ENCODE data around the gene CC2D1A.

The CC2D1A gene

GRCh38 chr19:13880059-13881043 lies 25.6 kb upstream of the CC2D1A start:
- DNase-seq, result peak; percentile 94

- DNase-seq, result no peak
Measured at GRCh38 chr19:13881251-13881691, 24.7 kb upstream of the CC2D1A start.

- no peak for DNase-seq
Measured at GRCh38 chr19:13881692-13882418, 24.1 kb upstream of the CC2D1A start.

GRCh38 chr19:13882419-13882795 lies 23.6 kb upstream of the CC2D1A start:
- no peak for DNase-seq

GRCh38 chr19:13882836-13883235 lies 23.2 kb upstream of the CC2D1A start:
- DNase-seq, result no peak

GRCh38 chr19:13883516-13884064 lies 22.4 kb upstream of the CC2D1A start:
- DNase-seq, result no peak

GRCh38 chr19:13884726-13885591 lies 21.0 kb upstream of the CC2D1A start:
- DNase-seq, result no peak

GRCh38 chr19:13885826-13886365 lies 20.1 kb upstream of the CC2D1A start:
- no peak for DNase-seq

GRCh38 chr19:13887018-13887436 lies 19.0 kb upstream of the CC2D1A start:
- DNase-seq, result no peak

- no peak for DNase-seq
Measured at GRCh38 chr19:13887517-13887916, 18.5 kb upstream of the CC2D1A start.

- no peak for DNase-seq
Measured at GRCh38 chr19:13888281-13888680, 17.7 kb upstream of the CC2D1A start.

GRCh38 chr19:13890136-13890535 lies 15.9 kb upstream of the CC2D1A start:
- DNase-seq, result no peak

- DNase-seq, result no peak
Measured at GRCh38 chr19:13892870-13893269, 13.1 kb upstream of the CC2D1A start.

GRCh38 chr19:13894552-13894951 lies 11.4 kb upstream of the CC2D1A start:
- no peak for DNase-seq

- no peak for DNase-seq
Measured at GRCh38 chr19:13896227-13896626, 9.8 kb upstream of the CC2D1A start.

- DNase-seq, result no peak
Measured at GRCh38 chr19:13899393-13899792, 6.6 kb upstream of the CC2D1A start.

- DNase-seq, result no peak
Measured at GRCh38 chr19:13899912-13900584, 6.0 kb upstream of the CC2D1A start.

GRCh38 chr19:13902993-13903555 lies 2.9 kb upstream of the CC2D1A start:
- DNase-seq, result no peak

GRCh38 chr19:13906521-13906904 lies 512 bp downstream of the CC2D1A start:
- no peak for DNase-seq

- DNase-seq, result no peak
Measured at GRCh38 chr19:13906910-13907309, 909 bp downstream of the CC2D1A start.

GRCh38 chr19:13908674-13909073 lies 2.7 kb downstream of the CC2D1A start:
- no peak for DNase-seq

All from NK-92 treated with Interleukin-12 subunit alpha and Interleukin-12 subunit beta, amount 100 ng/mL, for 24 hours (cell line).